ENCODE results near the gene FZD10. TPM values are rescaled to one million over a fixed set of nuclear protein-coding genes. Genes with fewer than 3 reads are reported as not detected.

FZD10 gene
- total and polyA plus RNA-seq, 3 donors from 2014 or later = 0.62 to 0.90 (median 0.79) TPM

DNA sequence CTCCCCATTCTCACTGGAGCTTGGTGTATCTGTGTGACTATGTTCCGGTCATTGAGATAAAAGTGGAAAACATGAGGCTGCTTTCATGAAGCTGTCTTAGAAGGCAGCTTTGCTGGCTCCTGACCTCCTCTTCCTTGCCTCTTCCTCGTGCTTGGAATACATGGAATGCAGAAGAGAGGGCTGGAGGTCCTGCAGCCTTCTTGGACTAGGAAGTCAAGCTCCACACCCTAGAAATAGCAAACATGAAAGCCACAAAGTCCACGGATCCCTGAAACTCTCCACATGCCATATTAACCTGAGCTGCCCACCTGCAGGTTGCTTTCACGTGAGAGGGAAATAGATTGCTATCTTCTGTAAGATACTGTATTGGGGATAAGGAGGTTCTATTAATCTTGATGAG lies 51.0 kb downstream of the FZD10 start:
- no peaks in the 10 kb centered on the region for H3K27me3 ChIP-seq
- no peak overlapping the region for H3K27ac ChIP-seq
- H3K4me1 ChIP-seq = no peaks in the 10 kb centered on the region
- intact Hi-C loops (cut with DNase I; ENCODE audit: low total_unique reads) = no loop called here
- H3K4me3 ChIP-seq = no peak overlapping the region
- TF ChIP-seq POLR2A (IDR thresholded peaks at IDR 0.05) = no peak
- no peak for TF ChIP-seq CTCF (IDR thresholded peaks at IDR 0.05)
- DNase-seq = no peak
- H3K36me3 ChIP-seq (ENCODE audit: low read depth, missing control alignments) = no peaks in the 10 kb centered on the region
- 79 to 84% methylated on average over 4 of the region's 4 CpGs for WGBS, 2 donors
- H3K9me3 ChIP-seq = no peaks in the 10 kb centered on the region

DNA sequence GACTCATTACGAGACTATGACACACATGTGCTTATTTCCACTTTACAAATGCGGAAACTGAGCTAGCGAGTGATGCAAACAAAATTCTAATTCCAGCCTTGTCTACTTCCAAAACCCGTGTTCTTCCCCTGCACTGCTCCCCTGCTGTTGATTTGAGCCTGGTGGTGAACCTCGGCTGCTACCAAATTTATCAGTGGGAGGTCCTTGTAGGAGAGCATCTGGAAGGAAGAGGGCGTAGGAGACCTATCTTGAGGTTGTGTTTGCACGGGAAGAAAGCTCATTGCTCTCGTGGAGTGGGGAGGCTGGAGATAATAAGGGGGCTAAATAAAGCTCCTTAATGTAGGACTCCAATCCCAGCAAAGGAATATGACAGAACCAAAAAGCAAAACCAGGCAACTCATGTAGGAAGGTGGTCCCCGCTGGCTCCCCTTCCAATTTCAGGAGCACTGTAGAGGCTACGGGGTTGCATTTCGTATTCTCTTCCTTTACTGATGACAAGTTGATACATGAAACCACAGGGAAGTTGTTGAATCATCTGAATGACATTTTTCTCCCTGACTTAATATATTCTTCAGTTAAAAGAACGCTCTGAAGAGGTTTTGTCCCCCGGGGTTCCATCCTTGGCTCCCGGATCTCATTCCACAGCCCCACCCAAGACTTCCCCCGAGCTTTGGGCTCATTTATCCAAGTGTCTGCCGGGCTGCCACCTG lies 52.6 kb downstream of the FZD10 start:
- no peaks in the 10 kb centered on the region for H3K9me3 ChIP-seq
- no peak overlapping the region for H3K4me3 ChIP-seq
- 60 to 67% methylated on average over 16 of the region's 16 CpGs for WGBS, 2 donors
- intact Hi-C loops (cut with DNase I; ENCODE audit: low total_unique reads) = no loop called here
- no peaks in the 10 kb centered on the region for H3K27me3 ChIP-seq
- TF ChIP-seq POLR2A (IDR thresholded peaks at IDR 0.05) (no peak), CTCF (IDR thresholded peaks at IDR 0.05) (no peak)
- H3K27ac ChIP-seq = no peak overlapping the region
- no peaks in the 10 kb centered on the region for H3K36me3 ChIP-seq (ENCODE audit: low read depth, missing control alignments)
- DNase-seq = no peak
- no peaks in the 10 kb centered on the region for H3K4me1 ChIP-seq

Other genes starting within 250 kb of the FZD10 start
- 10 to 100 TPM; 53.0 to 71.7 TPM for gene PIWIL1, start 175.4 kb downstream of the FZD10 start, total RNA-seq
- 203 TPM for gene PIWIL1, start 175.4 kb downstream of the FZD10 start, polyA plus RNA-seq (ENCODE audit: insufficient read depth, low read depth, low replicate concordance)

Data from testis (tissue), 3 donors.